Femur (tissue), 1 donor: ENCODE measurements around the gene SEMA5B.

Experiments
- DNase-seq: peaks from one replicate; pipeline ENCODE4 v3.0.0-alpha.2; 2017

Gene SEMA5B

DNA sequence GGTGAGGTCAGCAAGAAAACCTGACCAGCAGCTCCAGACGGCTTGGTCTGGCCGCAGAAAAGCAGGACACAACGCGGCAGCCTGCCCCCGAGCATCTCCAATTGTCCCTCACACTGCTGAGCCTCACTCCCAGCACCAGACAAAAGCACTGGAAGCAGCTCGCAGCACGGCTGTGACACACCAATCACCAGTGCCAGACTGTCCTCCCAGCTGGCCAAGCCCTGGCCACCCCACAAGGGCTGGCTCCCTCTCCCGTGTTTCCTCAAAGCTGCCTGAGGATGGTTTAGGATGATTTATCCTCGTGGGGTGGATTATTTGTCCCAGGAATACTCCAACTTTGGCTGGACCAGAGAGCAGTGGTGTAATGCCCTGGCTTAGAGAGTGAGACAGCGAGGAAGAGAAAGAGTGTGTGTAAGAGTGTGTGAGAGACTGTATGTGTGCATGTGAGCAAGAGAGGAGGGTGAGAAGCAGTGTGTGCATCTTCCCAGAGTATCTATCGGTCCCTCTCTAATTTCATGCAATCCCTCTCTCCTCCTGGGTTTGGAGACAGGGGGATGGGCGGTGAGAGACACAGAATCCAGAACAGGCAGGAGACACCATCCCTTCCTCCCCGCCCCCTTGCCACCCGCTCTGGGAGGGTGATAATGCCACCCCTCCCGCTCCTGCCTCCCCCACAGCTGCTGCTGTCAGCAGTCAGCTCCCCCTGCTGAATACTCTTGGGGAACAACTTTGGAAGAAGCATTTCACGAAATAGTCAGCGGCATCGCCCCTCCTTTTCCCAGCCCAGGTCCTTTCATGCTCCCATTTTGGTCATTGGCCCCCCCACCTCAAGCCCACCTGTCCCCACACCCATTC, 34.2 kb downstream of the SEMA5B start:
- peak; percentile 51 for DNase-seq

DNA sequence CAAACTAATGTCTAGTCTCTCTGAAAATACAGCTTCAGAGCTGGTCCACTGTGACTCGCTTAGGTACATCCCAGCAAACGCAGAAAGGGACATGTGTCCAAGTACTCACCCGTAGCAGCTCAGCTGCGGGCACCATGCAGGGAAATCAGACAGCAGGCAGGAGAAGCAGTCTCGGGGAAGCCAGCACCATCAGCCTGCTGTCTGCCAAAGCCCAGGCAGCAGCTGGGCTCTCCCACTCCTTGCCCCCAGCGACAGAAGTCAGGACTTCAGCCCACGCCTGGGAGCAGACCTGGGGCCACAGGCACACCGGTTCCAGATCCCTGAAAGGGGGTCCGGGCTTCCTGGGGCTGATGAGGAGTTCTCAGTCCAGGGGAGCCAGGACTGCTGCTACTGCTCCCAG, 34.9 kb downstream of the SEMA5B start:
- DNase-seq = no peak

DNA sequence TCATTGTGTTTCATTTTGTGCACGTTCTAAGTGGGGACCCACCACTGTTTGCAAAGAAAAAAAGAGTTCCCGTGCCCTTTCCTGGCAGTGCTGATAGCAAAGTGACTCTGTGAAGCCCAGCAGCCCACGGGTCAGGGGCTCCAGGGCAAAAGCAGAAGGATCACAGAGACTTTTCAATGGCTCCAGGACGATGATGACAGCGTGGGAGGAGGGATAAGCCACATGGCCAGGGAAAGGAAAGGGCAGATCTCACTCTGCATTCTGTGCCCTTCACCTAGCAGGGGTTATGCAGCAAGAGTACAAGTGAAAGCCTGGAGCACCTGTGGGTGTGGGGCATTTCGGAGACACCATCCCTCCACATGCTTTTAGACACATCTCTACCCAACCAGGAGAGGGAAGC, 35.4 kb downstream of the SEMA5B start:
- DNase-seq = no peak

DNA sequence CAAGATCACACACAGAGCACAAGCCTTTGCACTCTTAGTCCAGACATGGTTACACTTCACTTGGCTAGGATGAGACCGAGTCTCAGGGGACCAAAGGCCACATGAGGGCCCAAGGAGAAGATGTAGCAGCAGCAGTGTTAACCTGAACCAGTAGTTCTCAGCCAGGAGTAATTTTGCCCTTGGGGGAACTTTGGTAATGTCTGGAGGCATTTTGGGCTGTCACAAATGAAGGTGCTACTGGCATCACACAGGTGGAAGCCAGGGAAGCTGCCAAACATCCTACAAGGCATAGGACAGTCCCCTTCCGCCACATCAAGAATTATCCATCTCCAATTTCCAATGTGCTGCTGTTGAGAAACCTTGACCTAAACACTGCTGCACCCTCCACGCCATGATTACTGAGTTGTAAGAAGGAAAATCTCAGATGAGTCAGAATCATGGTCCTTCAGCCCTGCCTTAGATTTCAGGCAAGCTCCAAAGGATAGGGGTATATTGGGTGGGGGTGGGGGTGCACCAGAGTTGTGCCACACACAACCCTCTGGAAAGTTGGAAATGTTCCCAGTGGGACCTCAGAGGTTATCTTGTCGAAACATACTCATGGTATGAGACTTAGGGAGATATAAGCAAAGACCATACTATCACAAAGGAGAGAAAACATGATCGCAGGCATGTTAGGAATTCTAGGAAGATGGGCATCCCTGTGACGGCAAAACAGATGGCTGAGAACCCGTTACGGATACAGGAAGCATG, 36.2 kb downstream of the SEMA5B start:
- DNase-seq = no peak

DNA sequence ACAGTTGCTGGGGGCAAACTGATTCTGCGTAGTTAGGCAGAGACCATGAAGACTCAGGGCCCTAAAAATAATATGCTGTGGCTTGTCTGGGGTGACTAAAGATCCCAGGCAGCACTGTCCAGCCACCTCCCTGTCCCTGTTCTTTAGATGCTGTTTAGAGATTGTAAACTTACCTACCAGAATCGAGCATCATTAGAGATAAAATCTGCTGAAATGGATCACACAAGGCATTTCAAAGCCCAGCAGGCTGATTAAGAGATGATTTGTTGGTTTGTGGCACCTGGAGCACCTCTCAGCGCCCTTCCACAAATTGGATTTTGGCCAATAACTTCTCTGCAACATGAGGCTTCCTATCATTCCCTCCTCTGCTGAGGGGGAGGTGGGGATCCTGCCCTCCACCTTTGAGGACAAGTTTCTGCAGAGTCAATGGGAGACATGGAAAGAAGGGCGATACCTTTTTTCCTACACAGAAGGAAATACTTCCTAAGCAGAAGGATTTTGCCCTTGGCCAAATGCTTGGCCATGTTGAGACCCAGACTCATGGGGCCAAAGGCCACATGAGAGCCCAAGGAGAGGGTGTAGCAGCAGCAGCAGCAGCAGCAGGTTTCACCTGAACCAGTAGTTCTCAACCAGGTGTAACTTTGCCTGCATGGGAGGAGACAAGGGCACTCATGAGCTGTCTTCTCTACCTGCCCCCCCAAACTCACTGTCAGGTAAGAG, 37.5 kb downstream of the SEMA5B start:
- no peak for DNase-seq

DNA sequence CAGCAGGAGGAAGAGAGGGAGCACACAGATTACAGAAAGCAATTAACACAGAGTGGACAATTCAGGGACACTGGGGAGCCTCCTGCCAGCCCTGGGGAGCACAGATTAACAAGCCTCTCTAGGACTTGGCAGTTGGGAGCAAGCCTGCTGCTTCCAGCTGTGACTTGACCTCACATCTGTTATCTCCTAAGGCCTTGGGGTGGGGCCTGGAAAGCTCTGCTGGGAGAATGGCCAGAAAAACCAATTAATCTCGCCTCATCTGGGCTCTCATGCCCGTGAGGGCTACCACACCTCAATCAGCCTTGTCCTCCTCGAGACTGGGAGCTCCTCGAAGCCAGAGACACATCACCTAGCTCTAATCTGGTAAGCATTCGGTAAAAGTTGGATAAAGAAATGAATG, 39.1 kb downstream of the SEMA5B start:
- DNase-seq = no peak

DNA sequence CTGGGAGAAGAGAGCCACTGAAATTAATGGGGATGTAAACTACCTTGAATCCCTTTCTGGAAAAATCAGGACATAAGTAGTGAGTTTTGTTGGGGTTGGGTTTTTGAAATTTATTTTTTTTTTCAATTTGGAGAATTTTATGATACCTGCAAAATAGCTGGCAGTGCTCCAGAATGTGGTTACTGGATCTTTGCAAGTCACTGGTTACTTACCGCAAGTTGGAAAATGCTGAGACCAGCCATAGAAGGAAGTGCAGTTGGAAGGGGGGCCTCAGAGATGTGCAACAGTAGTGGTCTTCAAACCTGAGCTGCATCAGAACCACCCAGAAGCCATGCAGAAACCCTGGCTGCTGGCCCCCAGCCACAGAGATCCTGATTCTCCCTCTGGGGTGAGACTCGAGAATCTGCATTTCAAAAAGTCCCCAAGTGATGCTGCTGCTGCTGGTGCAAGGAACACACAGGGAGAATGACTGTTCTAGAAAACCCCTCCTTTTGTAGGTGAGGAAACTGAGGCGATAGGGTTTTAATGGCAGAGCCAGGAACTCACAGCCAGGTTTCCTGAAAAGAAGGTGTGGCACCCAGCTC, 39.7 kb downstream of the SEMA5B start:
- DNase-seq = no peak

DNA sequence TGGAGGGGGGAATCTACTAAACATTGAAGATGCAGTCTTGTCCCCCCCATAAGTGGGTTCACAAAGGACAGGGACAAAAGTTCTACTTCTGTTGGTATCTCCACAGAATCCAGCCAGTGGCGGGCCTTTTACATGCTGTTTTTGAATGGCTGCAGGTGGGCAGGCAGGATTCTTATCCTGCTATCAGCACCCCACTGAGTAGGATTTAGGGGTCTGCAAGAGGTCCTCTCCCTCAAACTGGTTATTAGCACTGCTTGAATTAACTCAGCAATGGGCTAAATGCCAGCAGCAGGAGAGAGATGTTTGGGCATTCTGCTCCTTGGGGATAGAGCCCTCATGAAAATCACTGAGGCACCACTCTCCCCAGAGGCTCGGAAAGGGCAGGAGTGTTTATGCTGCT, 40.3 kb downstream of the SEMA5B start:
- DNase-seq = no peak

DNA sequence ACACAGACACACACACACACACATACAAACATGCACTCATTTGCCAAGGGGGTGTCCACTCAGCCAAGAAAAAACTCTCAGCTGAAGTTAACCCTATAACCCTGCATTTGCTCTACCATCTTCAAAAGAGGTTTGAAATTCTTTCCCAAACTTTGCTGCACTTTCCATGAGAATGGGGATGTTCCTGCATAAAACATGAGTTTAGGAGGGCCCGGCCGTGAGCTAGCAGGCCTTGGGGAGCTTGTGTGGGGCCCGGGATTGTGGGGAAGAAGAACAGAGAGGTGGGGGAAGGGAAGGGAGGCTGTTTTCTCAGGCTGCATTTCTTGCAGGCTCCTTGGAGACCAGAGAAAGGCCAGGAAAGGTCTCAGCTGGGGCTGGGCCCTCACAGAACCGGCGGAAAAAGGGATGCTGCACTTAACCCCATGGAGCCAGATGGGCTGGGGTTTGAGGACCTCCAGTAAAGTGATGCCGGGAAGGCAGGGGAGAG, 40.8 kb downstream of the SEMA5B start:
- no peak for DNase-seq

DNA sequence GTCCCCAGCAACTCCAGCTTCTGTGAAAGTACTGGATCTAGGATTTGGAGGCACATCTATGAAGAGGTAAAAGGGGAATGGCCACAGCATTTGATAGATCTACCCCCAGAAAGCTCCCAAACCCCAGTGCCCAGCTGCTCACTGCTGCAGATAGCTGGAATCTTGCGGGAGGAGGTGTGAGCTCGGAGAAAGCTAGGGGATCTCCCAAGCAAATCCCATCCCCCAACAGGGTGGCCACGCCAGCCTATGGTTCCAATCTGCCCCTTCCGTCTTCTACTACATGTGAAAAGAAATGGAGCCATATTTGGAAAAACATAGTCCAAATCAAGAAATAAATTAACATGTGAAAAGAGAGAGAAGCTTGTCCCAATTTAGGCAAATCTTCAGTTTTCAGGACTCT, 42.0 kb downstream of the SEMA5B start:
- DNase-seq = no peak

DNA sequence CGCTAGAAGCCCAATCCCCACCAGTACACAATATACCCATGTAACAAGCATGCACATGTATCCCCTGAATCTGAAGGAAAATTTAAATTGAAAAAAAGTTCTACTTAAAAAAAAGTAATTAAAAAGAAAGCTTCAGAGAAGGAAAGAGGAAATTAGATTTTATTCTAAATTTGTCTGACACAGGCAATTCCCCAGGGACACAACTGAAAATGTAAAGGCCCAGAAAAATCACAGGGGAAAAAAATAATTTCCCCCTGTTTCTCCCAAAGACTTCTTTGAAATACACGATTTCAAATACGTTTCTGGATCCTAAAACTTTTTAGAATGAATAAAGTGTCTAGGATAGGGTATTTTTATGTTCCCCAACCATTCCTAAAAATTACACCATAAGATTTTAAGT, 42.9 kb downstream of the SEMA5B start:
- no peak for DNase-seq

DNA sequence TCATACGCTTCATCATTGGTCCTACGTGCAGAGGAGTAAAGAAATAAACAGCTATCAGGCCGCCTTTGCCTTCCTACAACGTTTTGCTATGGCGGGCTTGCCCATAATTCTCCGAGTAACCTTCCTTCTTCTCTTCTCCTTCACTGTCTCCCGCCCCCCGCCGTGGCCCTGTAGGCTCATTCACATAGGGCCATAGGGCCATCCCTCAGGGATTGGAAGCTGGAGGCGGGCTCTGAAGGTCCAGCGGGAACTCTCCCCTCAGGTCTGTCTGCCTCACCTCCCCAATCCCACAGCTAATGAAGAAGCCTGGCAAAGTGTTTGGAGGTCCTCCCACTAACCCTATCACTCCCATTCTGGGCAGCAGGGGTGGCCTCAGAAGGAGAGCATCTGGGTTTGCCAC, 43.6 kb downstream of the SEMA5B start:
- no peak for DNase-seq

DNA sequence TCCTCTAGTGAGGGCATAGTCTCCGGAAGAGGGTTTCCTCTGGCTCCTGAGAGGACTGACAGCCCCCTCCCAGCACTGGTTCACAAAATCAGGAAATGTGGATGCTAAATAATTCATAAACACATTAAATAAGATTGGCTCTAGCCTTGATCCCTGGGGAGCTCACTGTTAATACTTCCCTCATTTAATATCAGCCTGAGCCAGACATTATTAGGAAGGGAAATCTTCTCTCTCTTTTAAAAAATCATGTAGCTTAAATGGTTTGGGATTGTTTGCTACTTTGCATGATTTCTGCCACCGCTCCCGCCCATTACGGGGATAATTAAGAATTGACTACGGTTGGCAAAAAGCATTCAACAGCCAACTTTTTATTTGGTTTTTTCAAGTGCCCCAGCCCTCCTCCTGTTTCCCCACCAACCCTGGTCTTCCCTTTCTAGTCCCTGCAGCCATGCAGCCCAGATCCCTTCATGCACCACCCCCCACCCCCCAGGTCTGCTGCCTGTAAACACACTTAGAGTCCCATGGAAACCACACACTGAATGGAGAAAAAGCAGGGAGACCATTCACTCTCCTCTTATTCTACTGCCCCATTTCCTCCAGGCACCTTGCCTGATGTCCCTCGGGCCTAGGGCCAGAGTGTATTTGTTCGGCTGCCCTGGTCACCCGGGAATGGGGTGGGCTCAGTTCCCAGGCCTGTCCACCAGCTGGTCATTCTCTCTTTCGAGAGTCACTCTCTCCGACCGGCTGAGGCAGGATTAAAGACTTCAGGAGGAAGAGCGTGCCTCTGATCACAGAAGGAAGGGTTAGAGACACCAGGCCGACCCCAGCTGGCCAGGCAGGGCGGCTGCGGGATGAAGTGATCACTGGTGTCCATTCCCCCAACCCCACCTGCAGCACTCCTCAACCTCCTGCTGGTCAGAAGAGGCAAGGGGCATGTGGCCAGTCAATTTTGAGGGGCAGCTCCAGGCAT, 45.1 kb downstream of the SEMA5B start:
- DNase-seq = peak; percentile 48

DNA sequence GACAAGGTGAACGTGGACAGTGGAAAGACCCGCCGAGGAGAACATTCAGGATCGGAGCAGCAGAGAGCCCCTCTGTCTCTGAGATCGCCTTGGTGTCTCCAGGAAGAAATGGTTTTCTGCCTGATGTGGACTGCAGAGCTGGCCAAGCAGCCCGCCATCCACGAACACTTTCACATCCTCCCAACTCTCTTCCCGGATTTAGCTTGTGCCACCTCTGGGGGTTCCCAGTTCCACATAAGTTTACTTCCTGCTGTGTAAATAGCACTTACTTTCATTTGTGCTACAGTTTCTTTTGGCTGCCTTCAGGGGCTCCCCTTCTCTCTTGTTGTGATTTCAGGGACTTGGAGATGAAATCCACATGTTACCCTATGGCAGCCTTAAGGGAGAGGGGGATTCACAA, 48.4 kb downstream of the SEMA5B start:
- DNase-seq = no peak

DNA sequence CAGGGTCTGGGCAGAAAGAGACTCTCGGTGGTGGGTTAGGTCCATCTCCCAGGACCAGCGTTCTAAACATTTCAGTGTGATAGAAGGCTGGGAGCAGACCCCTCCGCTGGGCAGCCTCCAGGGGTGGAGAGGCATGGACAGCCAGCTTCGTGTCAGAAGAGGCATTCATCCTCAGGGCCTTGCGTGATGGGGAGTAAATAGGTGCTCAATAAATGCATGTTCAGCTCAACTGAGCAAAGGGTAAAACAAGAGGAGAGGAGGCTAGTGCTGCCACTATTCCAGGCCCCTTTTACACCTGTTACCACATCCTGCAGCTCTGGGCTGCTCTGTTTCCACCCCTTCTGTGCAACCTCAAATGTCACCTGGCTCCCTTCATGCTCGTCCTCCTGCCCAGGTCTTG, 49.0 kb downstream of the SEMA5B start:
- DNase-seq = no peak

DNA sequence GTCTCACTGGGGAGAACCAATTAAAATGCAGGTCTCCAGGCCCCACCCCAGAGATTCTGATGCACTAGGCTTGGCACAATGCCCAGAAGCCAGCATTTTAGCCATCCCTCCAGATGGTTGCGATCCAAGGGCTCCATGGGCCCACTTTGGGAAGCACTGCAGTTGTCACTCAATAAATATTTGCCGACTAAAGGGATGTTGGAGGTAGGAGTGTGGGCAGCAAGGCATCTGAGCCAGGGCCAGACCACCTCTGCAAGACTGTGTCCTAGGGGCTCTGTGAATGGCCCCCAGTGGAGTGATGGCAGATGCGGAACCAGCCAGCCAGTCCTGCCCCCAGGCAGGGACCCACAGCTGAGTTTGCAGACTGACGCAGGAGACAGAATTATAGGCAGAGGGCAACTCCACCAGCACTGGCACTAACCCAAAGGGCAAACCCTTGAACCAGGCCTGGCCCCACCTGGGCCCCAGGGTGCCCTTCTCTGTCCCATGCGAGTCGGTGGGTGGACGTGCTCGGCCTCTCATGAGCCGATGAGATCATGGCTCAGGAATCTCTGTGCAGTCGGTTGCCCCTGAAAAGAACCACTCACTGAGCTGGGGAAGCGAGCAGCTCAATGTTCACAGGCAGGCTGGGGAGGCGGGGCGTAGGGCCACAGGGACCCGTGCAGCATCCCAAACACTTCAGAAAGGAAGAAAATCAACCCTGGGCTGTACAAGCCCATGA, 49.7 kb downstream of the SEMA5B start:
- DNase-seq = peak; percentile 73

DNA sequence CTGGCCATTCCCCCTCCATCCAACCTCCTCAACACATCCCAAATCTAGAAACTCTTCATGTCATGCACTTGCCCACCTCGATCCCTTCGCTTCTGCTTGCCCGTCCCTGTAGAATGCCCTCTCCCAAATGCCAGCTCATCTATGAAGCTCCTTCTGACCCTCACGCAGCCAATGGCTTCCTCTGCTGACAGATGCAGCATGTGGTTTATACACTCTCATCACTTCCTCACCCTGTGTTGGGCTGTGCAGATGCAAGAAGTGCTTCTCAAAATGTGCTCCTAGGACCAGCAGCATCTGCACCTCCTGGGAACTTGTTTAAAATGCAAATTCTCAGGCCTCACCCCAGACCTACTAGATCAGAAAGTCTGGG, 51.7 kb downstream of the SEMA5B start:
- DNase-seq = no peak

DNA sequence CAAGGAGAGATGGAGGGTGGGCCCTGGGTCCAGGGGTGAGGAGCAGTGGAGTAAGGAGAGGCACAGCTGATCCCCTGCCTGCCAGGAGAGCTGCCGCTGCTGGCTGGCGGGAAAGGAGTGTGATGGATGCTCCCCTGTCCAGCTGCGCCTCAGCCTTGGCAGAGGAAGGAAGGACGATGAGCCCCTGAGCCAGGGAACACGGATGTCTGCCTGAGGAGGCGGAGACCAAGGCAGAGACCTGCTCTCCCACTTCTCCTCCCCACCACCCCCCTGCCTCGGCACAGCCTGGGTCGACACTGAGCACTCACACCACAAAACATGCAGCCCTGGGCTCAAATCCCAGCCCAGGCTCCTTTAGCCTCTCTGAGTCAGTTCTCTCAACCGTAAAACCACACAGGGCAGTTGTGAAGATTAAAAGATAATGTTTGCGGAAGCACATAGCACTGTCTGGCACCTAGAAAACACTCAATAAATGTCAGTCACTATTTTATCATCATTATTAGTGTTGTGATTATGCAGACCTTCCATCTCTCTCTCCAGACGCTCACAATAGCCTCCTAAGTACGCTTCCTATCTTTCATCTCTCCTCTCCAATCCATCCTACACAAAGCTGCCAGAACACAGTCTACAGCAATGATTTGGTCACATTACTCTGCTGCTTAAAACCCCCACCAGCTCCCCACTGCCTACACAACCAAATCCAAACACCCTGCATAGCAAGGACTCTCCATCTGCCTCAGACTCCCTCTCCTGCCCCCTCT, 52.2 kb downstream of the SEMA5B start:
- DNase-seq = peak; percentile 85

DNA sequence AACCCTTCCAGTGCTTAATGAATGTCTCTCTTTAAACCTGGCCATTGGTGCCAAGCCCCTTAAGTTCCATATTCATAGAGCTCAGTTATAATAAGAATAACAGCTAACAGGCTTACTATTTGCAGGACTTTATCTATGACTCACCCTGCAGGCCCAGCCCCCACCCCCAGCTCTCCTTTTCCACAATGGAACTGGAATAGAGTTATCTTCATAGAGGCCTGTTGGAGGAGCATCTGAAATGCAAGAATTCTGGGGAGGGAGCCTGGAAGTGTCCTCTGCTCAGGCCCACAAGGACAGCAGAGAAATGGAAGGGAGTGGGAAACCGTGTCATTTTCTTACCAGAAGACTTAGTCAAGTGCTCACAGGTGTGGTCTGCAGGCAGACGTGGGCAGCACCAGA, 52.8 kb downstream of the SEMA5B start:
- peak; percentile 62 for DNase-seq

DNA sequence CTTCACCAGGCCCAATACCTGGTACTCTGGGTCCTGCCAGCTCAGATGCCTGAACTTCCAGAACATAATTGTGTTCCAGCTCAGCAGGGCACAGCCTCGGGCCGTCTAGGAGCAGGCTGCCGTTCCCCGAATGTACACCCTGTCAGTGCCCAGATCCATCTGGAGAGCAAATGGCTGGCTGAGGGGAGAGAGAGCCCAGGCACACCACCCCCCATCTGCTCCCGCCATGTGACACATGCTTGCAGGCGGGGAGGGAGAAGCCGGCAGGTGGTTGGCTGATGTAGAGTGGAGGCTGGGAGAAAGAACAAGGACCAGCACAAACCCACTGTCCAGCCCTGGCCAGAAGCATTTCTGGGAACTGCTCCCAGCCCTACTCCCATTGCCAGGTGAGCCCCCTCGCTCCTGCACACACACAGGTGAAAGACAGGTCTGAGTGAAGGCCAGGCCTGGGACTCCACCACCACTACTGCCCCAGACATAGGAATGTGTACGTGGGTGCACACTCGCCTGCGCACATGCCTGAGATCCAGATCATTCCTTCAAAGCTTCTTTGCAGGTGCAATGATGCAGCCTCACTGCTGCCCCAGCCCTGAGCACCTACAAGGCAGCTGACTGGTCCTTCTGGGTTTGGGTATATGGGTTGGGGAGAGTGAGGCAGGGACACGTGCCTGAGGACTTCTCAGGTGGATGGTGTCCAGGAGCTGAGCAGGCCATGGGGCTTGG, 53.5 kb downstream of the SEMA5B start:
- peak; percentile 60 for DNase-seq
